Esophagus muscularis mucosa (tissue), 3 donors: ENCODE data around the gene MAP2K5.

ENCODE experiments used
- POLR2A ChIP-seq: fragments of 450-650 bp; IDR thresholded peaks from one replicate; pipeline ENCODE4 v1.6.1; 2017; ENCODE audit warnings: antibody characterized with exemption, moderate library complexity, mild to moderate bottlenecking, low read depth
- POLR2AphosphoS5 ChIP-seq, 2 donors: sonication (generic); formaldehyde crosslinking; IDR thresholded peaks; one replicate each; pipeline ENCODE4 v1.6.1; 2017; ENCODE audit warnings: antibody characterized with exemption in 2 of 2
- TF ChIP-seq, protein P1 (sequence below), 3 experiments: fragments of 200-600 bp in 2 of 3; fragments of 450-650 bp in 1 of 3; sonication (generic) in 2 of 3; IDR thresholded peaks; one replicate each; pipeline ENCODE4 v1.5.1; 2017 to 2019; ENCODE audit warnings: antibody characterized with exemption in 3 of 3, mild to moderate bottlenecking in 2 of 3, moderate library complexity in 1 of 3

DNA sequence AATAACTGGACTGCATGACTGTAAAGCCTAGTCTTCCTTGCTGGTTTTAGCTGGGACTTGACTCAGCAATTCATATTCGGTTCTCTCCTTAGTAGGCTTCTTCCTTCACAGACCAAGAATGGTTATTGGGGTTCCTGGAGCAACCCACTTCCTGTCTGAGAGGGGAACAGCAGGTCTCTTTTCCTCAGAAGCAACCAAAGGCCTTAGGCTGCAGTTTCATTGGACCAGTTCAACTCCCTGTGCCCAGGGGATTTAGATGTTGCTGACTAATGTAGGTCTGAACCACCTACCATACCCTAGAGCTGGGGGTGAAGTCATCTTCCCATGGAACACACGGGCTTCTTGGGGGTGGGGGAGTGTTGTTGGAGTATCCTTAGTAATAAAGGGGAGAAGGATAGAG lies 198.8 kb downstream of the MAP2K5 start:
- no peak for TF ChIP-seq POLR2AphosphoS5 (IDR thresholded peaks at IDR 0.05)
- TF ChIP-seq, protein P1, sequence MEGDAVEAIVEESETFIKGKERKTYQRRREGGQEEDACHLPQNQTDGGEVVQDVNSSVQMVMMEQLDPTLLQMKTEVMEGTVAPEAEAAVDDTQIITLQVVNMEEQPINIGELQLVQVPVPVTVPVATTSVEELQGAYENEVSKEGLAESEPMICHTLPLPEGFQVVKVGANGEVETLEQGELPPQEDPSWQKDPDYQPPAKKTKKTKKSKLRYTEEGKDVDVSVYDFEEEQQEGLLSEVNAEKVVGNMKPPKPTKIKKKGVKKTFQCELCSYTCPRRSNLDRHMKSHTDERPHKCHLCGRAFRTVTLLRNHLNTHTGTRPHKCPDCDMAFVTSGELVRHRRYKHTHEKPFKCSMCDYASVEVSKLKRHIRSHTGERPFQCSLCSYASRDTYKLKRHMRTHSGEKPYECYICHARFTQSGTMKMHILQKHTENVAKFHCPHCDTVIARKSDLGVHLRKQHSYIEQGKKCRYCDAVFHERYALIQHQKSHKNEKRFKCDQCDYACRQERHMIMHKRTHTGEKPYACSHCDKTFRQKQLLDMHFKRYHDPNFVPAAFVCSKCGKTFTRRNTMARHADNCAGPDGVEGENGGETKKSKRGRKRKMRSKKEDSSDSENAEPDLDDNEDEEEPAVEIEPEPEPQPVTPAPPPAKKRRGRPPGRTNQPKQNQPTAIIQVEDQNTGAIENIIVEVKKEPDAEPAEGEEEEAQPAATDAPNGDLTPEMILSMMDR (IDR thresholded peaks at IDR 0.05) = no peak
- TF ChIP-seq POLR2A = no peak
